Suprapubic skin (tissue), 3 donors: Measurements from ENCODE around the gene TRIM52.
"Not testable (repeated sequence)": the region's sequence is repeated elsewhere in the genome, so short reads cannot be mapped to it uniquely, and the experiment has no call there.

Experiments
- EP300 ChIP-seq: sonication (generic); formaldehyde crosslinking; IDR thresholded peaks from one replicate; pipeline ENCODE4 v1.6.1; 2017; ENCODE audit warnings: antibody characterized with exemption
- POLR2A ChIP-seq, 2 donors: fragments of 450-650 bp; IDR thresholded peaks; one replicate each; pipeline ENCODE4 v1.6.1; 2017; ENCODE audit warnings: antibody characterized with exemption in 2 of 2, mild to moderate bottlenecking in 2 of 2, moderate library complexity in 2 of 2
- TF ChIP-seq, protein P1 (sequence below), 2 donors: fragments of 200-600 bp in 1 of 2; fragments of 450-650 bp in 1 of 2; sonication (generic) in 1 of 2; IDR thresholded peaks; one replicate each; pipeline ENCODE4 v1.5.1; 2016 to 2019; ENCODE audit warnings: antibody characterized with exemption in 2 of 2, mild to moderate bottlenecking in 1 of 2, moderate library complexity in 1 of 2

DNA sequence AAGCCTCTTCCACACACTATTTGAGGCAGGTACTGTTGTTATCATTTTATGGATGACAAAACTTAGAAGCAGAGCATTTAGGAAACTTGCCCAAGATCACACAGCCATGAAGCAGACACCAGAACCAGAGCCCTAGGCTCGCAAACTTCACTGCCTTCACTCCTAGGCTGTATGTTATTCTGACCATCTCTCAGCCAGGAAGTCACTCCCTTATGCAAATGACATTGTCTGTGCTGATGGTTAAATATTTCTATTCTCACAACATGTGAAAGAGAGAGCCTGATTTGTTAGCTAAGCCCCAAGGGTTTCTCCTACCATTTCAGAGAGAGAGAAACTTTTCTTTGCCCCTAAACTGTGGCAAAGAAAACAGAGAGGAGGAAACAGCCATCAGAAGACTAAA, 26.4 kb upstream of the TRIM52 start:
- TF ChIP-seq, protein P1, sequence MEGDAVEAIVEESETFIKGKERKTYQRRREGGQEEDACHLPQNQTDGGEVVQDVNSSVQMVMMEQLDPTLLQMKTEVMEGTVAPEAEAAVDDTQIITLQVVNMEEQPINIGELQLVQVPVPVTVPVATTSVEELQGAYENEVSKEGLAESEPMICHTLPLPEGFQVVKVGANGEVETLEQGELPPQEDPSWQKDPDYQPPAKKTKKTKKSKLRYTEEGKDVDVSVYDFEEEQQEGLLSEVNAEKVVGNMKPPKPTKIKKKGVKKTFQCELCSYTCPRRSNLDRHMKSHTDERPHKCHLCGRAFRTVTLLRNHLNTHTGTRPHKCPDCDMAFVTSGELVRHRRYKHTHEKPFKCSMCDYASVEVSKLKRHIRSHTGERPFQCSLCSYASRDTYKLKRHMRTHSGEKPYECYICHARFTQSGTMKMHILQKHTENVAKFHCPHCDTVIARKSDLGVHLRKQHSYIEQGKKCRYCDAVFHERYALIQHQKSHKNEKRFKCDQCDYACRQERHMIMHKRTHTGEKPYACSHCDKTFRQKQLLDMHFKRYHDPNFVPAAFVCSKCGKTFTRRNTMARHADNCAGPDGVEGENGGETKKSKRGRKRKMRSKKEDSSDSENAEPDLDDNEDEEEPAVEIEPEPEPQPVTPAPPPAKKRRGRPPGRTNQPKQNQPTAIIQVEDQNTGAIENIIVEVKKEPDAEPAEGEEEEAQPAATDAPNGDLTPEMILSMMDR (IDR thresholded peaks at IDR 0.05) = not testable (repeated sequence)
- TF ChIP-seq POLR2A (IDR thresholded peaks at IDR 0.05); EP300: not testable (repeated sequence)
